Measurements from ENCODE around the gene ABHD2.

- no peak for TF ChIP-seq POLR2A (IDR thresholded peaks at IDR 0.05; ENCODE audit: low read depth)
- TF ChIP-seq, protein P1, sequence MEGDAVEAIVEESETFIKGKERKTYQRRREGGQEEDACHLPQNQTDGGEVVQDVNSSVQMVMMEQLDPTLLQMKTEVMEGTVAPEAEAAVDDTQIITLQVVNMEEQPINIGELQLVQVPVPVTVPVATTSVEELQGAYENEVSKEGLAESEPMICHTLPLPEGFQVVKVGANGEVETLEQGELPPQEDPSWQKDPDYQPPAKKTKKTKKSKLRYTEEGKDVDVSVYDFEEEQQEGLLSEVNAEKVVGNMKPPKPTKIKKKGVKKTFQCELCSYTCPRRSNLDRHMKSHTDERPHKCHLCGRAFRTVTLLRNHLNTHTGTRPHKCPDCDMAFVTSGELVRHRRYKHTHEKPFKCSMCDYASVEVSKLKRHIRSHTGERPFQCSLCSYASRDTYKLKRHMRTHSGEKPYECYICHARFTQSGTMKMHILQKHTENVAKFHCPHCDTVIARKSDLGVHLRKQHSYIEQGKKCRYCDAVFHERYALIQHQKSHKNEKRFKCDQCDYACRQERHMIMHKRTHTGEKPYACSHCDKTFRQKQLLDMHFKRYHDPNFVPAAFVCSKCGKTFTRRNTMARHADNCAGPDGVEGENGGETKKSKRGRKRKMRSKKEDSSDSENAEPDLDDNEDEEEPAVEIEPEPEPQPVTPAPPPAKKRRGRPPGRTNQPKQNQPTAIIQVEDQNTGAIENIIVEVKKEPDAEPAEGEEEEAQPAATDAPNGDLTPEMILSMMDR (IDR thresholded peaks at IDR 0.05): no peak
- no peak for TF ChIP-seq EP300 (IDR thresholded peaks at IDR 0.05)
Measured at GRCh38 chr15:89068325-89068784, 19.9 kb upstream of the ABHD2 start.

All from esophagus muscularis mucosa (tissue), 4 donors.